GM04503 (cell line): ENCODE results near the gene INTS15.
"Not testable (repeated sequence)": the region's sequence is repeated elsewhere in the genome, so short reads cannot be mapped to it uniquely, and the experiment has no call there.

Experiments used
- DNase-seq: peaks from one replicate; pipeline ENCODE4 v3.0.0-alpha.2; 2012; ENCODE audit warnings: low read depth

The INTS15 gene

DNA sequence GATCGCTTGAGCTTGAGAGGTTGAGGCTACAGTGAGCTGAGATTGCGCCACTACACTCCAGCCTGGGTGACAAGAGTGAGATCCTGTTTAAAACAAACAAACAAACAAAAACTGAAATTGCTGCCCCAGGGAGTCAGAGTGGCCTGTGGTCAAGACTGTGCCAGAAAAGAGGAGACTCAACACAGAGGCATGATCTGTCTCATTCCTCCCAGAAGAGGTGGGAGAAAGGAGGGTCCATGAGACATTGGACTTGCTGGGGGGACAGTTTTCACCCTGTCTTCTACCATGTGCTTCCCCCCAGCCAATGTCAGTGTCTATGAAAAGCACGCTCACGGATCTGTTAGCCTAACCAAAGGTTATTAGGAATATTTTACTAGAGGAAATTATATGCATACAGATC, 28.8 kb downstream of the INTS15 start:
- no peak for DNase-seq

DNA sequence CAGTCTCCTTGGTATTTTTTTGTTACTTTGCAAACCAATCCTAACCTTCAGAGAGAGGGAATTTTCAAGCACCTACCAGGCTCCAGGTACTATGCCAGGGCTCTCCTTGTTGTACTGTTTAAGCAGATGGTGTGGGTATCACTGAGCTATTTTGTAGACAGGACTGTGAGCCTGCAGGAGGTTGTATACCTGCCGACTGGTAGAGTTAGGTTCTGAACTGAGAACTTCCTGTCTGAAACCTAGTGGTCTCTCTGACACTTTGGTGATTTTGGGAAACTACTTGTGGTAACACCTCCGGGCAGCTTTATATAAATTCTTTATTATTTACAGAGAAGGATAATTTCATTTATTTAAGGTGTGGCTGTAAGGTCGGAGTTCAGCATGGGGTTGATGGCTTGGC, 30.1 kb downstream of the INTS15 start:
- DNase-seq: no peak

DNA sequence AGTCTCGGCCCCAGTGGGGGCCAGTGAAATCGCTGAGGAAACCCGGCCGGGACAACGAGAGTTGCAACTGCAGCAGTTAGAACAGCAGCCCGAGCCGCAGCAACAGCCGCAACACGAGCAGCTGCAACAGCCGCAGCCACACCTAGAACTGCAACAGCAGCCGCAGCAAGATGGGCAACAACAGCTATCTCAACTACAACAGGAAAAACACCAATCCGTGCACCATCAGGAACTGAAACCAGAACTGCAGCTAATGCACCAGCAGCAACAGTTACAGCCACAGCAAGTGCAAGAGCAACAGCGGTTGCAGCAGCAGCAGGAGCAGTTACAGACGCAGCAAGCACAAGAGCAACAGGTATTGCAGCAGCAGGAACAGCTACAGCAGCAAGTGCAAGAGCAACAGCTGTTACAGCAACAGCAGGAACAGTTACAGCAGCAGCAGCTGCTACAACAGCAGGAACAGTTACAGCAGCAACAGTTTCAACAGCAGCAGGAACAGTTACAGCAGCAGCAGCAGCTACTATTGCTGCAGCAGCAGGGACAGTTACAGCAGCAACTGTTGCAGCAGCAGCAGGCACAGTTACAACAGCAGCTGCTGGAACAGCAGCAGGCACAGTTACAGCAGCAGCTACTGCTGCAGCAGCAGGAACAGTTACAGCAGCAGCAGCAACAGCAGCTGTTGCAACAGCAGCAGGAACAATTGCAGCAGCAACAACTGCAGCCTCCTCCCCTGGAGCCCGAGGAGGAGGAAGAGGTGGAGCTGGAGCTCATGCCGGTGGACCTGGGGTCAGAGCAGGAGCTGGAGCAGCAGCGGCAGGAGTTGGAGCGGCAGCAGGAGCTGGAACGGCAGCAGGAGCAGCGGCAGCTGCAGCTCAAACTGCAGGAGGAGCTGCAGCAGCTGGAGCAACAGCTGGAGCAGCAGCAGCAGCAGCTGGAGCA, 31.6 kb downstream of the INTS15 start:
- no peak for DNase-seq

DNA sequence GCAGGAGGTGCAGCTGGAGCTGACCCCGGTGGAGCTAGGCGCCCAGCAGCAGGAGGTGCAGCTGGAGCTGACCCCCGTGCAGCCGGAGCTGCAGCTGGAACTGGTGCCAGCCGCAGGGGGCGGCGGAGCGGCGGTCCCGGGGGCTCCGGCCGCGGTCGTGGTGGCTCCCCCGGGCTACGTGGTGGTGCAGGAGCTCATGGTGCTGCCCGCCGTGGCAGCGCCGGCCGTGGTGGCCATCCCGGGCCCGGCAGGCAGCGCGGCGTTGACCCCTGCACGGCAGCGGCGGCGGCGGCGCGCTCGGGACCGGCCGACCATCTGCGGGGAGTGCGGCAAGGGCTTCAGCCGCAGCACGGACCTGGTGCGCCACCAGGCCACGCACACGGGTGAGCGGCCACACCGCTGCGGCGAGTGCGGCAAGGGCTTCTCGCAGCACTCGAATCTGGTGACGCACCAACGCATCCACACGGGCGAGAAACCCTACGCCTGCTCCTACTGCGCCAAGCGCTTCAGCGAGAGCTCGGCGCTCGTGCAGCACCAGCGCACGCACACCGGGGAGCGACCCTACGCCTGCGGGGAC, 32.4 kb downstream of the INTS15 start:
- no peak for DNase-seq

DNA sequence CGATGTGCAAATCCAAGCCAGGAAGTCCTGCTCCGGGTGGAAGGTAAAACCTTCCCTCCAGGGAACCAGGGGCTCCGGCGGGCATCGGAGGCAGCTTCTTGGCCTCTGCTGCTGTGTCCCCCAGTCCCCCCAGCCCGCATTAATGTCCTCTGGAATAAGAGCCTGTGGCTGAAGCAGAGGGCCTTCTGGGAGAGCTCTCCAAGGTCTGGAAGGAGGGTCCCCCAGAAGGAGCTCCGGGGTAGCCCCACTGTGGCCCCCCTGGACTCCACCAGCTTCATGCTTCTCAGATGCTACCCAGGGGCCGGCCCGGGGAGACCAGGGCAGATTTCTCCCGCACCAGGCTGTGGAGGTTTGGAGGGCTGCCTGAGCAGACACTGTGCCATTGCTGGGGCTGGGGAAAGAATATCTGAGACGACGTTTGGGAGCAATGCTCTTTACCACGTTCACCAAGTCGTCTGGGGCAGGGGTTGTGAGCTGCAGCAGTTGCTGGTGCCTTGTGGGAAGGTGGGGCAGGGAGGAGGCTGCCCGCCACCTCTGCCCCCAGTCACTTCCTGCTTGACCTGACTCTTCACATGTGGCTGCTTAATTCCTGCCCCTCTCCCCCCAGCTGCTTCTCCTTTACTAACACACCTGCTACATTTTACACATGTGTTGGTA, 33.9 kb downstream of the INTS15 start:
- DNase-seq: no peak

DNA sequence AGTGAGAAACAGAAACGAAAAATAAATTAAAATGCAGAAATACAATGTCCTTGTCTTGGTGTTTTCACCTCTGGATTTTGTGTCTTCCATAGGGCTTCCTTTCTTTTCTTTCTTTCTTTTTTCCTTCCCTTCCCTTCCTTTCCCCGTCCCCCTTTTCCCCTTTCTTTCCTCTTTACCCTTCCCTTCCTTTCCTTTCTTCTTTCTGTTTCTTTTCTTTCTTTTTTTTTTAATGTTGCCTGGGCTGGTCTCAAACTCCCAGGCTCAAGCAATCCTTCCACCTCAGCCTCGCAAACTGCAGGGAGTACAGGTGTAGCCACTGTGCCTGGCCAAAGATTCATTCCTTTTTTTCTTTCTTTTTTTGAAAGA, 34.4 kb downstream of the INTS15 start:
- DNase-seq: no peak

DNA sequence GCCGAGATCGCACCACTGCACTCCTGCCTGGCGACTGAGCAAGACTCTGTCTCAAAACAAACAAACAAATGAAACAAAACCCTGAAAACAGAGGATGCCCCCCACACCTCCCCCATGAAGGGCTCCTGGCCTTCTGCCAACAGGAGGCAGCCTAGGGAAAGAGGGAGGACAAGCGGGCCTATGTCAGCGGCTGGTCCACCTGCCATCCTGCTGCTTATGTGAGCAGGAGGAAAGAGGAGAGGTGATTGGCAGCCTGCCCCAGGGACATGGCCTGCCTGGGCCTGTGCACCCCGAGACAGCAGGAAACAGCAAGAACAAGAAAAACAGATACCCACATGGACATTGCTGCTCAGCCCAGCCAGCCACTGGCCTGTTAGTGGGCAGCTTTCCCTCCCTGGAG, 38.2 kb downstream of the INTS15 start:
- DNase-seq: no peak

DNA sequence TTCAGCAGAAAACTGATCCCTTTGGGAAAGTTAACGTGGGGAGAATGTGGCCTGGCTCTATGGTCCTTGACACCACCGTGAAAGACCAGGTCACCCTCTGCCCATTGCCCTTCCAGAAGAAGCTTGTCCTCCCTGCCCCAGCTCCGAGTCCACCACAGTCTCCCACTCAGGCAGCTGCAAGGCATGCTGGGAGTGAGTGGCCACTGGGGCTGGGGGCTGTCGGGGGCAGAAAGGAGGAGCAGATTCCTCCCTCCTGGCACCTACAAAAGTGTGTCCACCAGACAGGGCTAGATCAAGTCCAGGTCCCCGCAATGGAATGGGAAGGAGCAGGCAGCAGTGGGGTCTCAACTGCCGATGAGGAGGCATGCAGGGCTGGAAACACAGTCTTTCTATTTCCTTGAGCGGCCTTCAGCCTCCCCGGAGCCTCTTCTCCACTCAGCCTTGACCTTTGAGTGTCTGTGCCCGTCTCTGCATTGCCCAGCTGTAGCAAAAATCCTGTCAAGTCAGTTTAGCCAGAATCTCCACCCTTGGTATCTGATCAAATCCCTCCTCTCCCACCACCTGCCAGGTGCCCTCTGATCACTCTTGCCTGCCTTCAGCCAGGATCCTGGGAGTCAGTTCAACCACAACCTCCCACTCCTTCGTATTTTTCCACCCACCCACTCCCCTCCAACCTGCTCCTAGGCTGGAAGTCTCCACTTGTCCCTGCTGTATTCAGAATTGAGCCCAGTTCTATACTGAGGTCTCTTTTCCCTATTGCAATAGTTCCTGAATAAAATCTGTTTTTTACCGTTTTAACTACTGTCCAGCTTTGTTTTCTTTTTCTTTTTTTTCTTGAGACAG, 40.4 kb downstream of the INTS15 start:
- no peak for DNase-seq

DNA sequence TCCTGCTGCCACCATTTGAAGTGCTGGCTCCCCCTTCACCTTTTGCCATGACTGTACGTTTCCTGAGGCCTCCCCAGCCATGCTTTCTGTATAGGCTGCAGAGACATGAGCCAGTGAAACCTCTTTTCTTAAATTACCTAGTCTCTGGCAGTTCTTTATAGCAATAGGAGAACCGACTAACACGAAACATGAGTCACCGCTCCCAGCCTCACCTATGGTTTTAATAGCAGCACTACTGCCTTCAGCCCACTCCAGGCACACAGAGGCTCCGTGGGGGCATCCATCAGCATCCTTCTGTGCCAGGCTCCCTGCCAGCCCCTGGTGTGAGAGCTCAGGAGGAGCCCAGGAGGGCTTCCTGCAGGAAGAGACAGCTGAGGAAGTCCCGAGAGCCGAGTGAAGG, 41.8 kb downstream of the INTS15 start:
- DNase-seq: no peak

DNA sequence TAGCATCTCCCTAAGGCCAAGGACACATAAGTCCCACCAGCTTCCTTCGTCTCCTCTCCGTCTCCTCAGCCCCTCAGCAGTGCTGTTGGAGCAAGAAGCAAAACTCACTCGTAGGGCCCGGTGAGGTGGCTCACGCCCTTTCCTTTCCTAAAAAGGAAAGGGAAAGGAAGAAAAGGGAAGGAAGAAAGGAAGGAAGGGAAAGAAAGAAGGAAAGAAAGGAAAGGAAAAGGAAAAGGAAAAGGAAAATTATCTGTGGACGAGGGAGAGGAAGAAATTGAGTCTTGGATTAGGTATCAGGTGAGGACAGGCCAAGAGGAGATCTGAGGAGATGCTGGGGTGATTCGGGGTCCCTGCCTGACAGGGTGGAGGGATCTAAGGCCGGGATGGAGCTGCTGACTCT, 44.2 kb downstream of the INTS15 start:
- no peak for DNase-seq

DNA sequence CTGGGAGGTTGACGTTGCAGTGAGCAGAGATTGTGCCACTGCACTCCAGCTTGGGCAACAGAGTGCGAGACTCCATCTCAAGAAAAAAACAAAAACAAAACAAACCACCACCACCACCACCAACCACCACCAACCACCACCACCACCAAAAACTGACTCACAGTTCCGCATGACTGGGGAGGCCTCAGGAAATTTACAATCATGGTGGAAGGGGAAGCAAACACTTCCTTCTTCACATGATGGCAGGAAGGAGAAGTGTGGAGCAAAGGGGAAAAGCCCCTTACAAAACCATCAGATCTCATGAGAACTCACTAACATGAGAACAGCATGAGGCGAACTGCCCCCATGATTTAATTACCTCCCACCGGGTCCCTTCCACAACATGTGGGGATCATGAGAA, 45.1 kb downstream of the INTS15 start:
- not testable (repeated sequence) for DNase-seq

DNA sequence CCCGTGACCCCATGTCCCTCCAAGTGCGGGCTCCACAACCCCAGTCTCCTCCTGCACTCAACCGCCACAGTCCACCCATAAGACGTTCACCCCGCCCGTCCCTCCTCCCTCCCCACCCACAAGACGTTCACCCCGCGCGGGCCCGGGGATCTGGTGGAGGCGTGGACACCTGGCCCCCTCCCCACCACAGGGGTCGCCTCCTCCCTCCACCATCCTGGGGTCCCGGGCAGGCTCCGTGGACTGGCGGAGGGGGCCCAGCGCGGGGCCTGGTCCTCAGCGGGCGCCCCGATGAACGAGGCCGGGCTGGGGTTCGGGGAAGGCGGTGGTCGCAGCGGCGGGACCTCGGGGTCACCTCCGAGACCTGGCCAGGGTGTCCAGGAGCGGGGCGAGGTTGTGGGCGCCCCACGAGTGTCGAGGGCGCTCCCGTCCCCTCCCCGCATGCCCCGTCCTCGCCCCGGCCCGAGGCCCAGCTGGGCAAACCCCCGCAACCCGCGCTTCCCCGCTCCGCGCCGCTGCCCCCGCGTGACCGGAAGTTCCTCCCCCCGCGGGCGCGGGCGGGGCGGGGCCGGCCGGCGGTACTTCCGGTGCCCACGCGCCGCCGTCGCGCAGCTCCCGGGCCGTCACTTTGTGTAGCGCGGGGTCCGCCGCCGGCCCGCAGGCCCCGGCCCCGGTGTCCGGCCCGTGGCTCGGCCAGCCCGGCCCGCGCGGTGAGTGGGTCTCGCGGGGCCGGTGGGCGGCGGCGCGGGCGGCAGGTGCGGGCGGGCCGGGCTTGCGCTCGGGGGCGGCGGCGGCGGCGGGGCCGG, 47.1 kb downstream of the INTS15 start, which contains the start of gene ZNF316:
Gene ZNF316, plus strand, starts transcription at position 578 of the 803 bp plus-strand sequence. CDS start 5,092 bp downstream, outside the sequence.
- DNase-seq: no peak

DNA sequence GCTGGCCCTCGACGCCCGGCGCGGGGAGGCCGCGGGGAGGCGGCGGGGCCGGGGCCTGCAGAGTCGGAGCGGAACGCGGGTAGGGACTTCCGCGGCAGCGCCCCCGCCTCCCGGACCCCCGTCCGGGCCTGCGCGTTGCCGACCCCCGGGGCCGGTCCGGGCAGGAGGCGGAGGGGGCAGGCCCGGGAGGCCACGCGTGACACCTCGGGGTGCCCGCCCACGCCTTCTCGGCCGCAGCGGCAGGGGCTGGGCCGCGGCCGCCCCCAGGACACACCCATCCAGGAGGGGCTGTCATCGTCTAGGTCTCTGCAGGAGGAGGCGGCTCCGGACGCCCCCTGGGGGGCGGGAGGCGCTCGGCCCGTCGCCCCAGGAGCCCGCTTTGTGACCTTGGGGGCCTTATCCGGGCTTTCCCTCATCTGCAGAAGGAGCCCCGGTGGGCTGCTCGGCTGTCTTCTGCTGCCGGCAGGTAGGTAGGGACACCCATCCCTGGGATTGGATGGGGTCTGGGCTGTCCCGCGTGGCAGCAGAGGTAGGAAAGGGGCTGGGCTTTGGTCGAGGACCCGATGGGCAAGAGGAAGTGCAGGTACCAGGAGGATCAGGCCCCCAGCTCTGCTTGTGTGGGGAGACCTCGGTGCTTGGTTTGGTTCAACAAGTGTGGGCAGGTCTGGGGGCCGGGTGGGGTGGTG, 47.9 kb downstream of the INTS15 start:
- no peak for DNase-seq

DNA sequence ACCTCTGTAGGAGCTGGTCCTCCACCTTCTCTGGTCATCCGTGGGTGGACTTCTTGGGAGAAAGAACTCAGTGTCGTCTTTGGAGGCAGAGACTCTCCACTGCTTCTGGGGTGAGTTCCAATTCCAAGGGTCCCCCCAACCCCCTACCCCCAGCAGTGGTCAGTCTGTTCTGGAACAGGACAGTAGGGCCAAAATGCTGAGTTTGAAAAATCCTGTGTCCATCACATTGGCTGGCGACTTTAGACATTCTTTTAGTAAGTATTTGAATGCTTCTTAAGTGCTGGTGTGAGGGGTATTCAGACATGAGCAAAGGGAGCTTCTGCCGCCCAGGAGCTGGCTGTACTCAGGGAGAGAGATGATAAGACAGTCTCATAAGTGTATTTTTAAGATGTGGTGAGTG, 49.2 kb downstream of the INTS15 start:
- DNase-seq: no peak

DNA sequence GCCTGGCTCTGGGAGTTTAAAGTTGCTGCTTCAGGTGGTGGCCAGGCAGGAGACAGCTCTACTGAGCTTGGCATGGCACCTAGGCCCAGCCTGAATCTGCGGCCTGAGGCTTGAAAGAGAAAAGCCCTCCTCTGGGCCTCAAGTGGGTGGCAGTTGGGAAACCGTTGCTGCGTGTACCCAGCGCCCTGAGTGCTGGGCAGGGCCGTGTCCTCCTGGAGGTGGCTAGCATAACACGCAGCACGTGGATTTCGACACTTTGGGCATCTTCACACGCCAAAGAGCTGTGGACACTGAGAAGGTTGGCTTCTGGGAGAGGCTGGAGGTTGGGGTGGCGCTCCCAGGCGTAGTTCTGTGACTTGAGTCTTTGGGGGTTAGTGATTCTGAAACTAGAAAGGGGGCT, 49.8 kb downstream of the INTS15 start:
- DNase-seq: no peak

DNA sequence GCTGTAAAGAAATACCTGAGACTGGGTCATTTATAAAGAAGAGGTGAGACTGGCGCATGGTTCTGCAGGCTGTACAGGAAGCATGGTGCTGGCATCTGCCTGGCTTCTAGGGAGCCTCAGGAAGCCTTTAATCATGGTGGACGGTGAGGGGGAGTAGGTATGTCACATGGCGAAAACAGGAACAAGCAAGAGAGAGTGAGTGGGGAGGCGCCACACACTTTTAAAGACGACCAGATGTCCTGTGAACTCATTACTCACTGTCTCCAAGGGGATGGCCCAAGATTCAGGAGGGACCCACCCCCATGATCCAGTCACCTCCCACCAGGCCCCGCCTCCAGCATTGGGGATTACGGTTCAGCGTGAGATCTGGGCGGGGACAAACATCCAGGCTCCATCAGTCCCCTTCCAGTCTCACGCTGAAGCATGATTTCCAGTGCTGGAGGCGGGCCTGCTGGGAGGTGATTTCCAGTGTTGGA, 50.5 kb downstream of the INTS15 start:
- peak; percentile 9 for DNase-seq

DNA sequence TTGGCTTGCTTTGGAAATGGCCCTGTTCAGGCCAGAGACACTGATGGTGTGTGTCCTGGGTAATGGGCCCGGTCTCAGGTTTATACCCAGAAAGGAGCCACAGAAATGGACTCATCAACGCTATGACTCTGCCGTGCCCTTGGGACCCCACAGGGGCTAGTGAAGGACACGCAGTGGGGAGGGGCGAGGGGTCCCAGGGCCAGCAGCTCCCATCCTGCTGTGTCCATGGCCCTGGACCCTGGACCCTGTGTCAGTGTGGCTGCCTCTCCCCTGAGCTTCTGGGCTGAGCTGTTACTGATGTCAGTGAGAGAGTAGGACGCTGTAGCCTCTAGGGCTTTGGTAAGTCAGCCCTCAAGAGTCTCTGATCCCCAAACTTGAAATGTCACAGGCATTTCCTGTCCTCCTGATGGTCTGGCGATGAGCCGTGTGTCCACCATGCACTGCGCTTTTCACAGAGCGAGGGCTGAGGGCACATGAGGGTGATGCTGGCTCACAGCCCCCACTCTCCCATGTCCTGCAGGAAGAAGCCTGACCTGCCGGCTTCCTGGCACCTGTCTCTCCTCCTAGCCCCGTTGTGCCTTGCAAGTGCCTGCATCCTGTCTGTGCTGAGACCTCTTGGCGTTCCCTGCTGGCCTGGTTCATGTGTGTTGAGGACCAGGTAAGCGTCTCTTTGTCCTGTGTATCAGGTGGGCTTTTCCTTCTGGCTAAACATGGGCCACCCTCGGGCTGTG, 51.6 kb downstream of the INTS15 start:
- DNase-seq: no peak

DNA sequence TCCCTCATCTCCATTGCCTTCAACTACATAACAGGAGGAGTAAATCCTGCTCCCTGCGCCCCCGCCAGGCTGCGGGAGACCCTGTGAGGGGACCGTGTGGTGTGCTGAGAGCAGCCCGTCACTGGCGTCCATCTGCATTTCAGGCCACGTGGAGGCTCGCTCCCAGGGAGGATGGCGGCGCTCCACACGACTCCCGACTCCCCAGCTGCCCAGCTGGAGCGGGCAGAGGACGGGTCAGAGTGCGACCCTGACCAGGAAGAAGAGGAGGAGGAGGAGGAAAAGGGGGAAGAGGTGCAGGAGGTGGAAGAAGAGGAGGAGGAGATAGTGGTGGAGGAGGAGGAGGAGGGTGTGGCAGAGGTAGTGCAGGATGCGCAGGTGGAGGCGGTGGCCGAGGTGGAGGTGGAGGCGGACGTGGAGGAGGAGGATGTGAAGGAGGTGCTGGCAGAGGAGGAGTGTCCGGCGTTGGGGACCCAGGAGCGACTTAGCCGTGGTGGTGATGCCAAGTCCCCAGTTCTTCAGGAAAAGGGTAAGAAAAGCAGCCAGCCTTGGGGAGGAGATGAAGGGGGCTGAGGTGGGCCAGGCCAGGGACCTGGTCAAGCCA, 52.5 kb downstream of the INTS15 start:
- no peak for DNase-seq

DNA sequence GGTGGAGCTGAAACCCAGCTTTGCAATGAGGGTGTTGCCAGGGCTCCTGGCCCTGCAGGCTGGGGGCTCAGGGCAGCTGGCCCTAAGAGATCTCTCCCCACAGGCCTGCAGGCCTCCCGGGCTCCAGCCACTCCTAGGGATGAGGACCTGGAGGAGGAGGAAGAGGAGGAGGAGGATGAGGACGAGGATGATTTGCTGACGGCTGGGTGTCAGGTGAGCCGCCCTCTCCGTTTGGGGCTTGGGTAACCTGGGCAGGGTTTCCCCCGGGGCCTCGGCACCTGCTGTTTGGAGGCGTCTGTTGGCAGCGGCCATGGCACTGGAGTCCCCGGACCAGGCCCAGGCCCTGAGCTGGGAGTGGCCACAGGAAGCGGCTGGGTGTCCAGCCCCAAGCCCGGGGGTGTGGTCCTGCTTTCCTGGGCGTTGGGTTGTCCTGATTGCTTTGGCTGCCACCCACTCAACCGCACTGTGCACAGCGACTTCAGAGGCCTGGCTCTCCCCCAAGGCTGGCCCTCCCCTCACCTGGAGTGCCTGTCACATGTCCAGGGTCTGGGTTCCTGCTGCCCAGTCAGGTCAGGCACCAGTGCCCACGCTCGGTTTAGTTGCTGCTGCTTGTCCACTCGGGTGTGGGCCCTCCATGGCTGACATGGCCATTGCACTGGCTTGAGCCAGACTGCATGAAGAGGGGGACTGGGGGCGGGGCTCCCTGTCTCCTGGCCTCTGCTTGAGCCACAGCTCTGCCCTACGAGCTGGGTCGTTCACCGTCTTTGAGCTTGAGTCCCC, 53.2 kb downstream of the INTS15 start:
- DNase-seq: no peak
